HEK293T (cell line): ENCODE measurements around the gene RTN4RL1.

Source experiments
- BHLHE40 ChIP-seq: fragments of 450-650 bp; IDR thresholded peaks from 2 replicates; pipeline ENCODE4 v1.6.1; 2016; ENCODE audit warnings: mild to moderate bottlenecking, moderate library complexity, borderline replicate concordance
- ELF4 ChIP-seq: fragments of 450-650 bp; IDR thresholded peaks from 2 replicates; pipeline ENCODE4 v1.6.1; 2017; ENCODE audit warnings: antibody characterized with exemption
- SP1 ChIP-seq: fragments of 450-650 bp; IDR thresholded peaks from 2 replicates; pipeline ENCODE4 v1.6.1; 2017

- TF ChIP-seq BHLHE40 (no peak), SP1 (no peak), ELF4 (no peak)
Measured at GRCh38 chr17:1967213-1967612, 57.9 kb downstream of the RTN4RL1 start.
